Activated CD4-positive, alpha-beta memory T cell treated with anti-CD3 and anti-CD28 coated beads, Interleukin-2, amount 10 ng/mL, durations not matched to agents 7 days and 5 days (primary cell): ENCODE results near the gene RECQL. TPM values are rescaled to one million over a fixed set of nuclear protein-coding genes. Genes with fewer than 3 reads are reported as not detected.
A peak's percentile ranks its signal among the peaks of the same experiment; 100 is the strongest.
"Not testable (repeated sequence)": the region's sequence is repeated elsewhere in the genome, so short reads cannot be mapped to it uniquely, and the experiment has no call there.

ENCODE experiments used
- CTCF ChIA-PET: fragments of 350-600 bp; sonication (Branson Sonifier 250); formaldehyde crosslinking; loops from one replicate; lab custom pipeline; 2021; ENCODE audit warnings: antibody characterized with exemption, inconsistent platforms; lab: Charles Lee
- POLR2A ChIA-PET: fragments of 350-600 bp; sonication (Branson Sonifier 250); formaldehyde crosslinking; loops from one replicate; lab custom pipeline; 2021; ENCODE audit warnings: antibody characterized with exemption; lab: Charles Lee
- DNase-seq: peaks from one replicate; pipeline ENCODE4 v3.0.0-alpha.2; 2020
- H3K27ac Mint-ChIP-seq: one replicate; pipeline ENCODE4 v1.8.0; 2021; ENCODE audit warnings: mild to moderate bottlenecking, mixed read lengths
- H3K27me3 Mint-ChIP-seq: one replicate; pipeline ENCODE4 v1.8.0; 2021; ENCODE audit warnings: mixed read lengths
- H3K36me3 Mint-ChIP-seq: one replicate; pipeline ENCODE4 v1.8.0; 2021; ENCODE audit warnings: low read depth, mixed read lengths
- H3K4me1 Mint-ChIP-seq: one replicate; pipeline ENCODE4 v1.8.0; 2021; ENCODE audit warnings: mixed read lengths
- H3K4me3 Mint-ChIP-seq: one replicate; pipeline ENCODE4 v1.8.0; 2021; ENCODE audit warnings: mild to moderate bottlenecking, mixed read lengths
- H3K9me3 Mint-ChIP-seq: one replicate; pipeline ENCODE4 v1.8.0; 2021; ENCODE audit warnings: mixed read lengths
- total RNA-seq, 2 experiments: library from RNA; stranded (reverse); gene quantifications; one replicate each; pipeline ENCODE4 v1.2.3, GENCODE V29; 2021

Gene RECQL
- total RNA-seq, 2 experiments from 2014 or later, result 87.6 to 100 TPM

- no peak for DNase-seq
- CTCF ChIA-PET, result interaction anchor here (0.9 to 2.1 kb wide), 2 partner anchors 11 to 198 kb away, joined by 3 to 6 read pairs; no protein-coding TSS in a partner anchor
- Mint-ChIP-seq H3K36me3 (peaks cover 55% of the 10 kb centered on the region), H3K27me3 (no peaks in the 10 kb centered on the region), H3K4me3 (no peak overlapping the region), H3K9me3 (no peaks in the 10 kb centered on the region), H3K4me1 (peaks cover 36% of the 10 kb centered on the region), H3K27ac (no peak overlapping the region)
- POLR2A ChIA-PET, result interaction anchor here (0.9 to 7.2 kb wide), 4 partner anchors 14 to 206 kb away, joined by 7 to 57 read pairs (median 24); partner anchors contain the start of genes GOLT1B, LDHB, PYROXD1 and RECQL
Observed at GRCh38 chr12:21451529-21451928, 49.9 kb downstream of the RECQL start.

GRCh38 chr12:21444193-21445146 lies 57.0 kb downstream of the RECQL start:
- POLR2A ChIA-PET, result interaction anchor here (2.0 to 3.2 kb wide), 3 partner anchors 8 to 57 kb away, joined by 8 to 14 read pairs (median 8); partner anchors contain the start of genes GOLT1B and RECQL
- no peak overlapping the region for H3K4me3 Mint-ChIP-seq
- H3K9me3 Mint-ChIP-seq, result no peaks in the 10 kb centered on the region
- H3K36me3 Mint-ChIP-seq, result peaks cover 75% of the 10 kb centered on the region
- H3K4me1 Mint-ChIP-seq, result peaks cover 24% of the 10 kb centered on the region
- no peaks in the 10 kb centered on the region for H3K27me3 Mint-ChIP-seq
- CTCF ChIA-PET, result interaction anchor here (0.7 to 1.0 kb wide), 2 partner anchors 12 kb away, joined by 3 read pairs; no protein-coding TSS in a partner anchor
- no peak for DNase-seq
- no peak overlapping the region for H3K27ac Mint-ChIP-seq

- H3K9me3 Mint-ChIP-seq, result no peaks in the 10 kb centered on the region
- H3K27me3 Mint-ChIP-seq, result peaks cover 7% of the 10 kb centered on the region
- H3K4me1 Mint-ChIP-seq, result peaks cover 37% of the 10 kb centered on the region
- POLR2A ChIA-PET, result interaction anchor here (0.7 to 3.2 kb wide), 5 partner anchors 14 to 218 kb away, joined by 3 to 33 read pairs (median 3); partner anchors contain the start of gene LDHB
- CTCF ChIA-PET, result interaction anchor here (1.7 kb wide), 1 partner anchor 218 kb away, joined by 6 read pairs; the partner anchor contains the start of gene LDHB
- H3K27ac Mint-ChIP-seq, result no peak overlapping the region
- H3K36me3 Mint-ChIP-seq, result peaks cover 47% of the 10 kb centered on the region
- no peak for DNase-seq
- peak overlapping the region; percentile 93 for H3K4me3 Mint-ChIP-seq
Observed at GRCh38 chr12:21439347-21439746, 62.1 kb downstream of the RECQL start.

- CTCF ChIA-PET, result interaction anchor here (1.7 to 2.1 kb wide), 2 partner anchors 12 to 219 kb away, joined by 6 to 9 read pairs; partner anchors contain the start of gene LDHB
- POLR2A ChIA-PET, result interaction anchor here (0.7 to 3.2 kb wide), 14 partner anchors 8 to 607 kb away, joined by 3 to 40 read pairs (median 4); partner anchors contain the start of genes CMAS, GOLT1B, LDHB and RECQL
Observed at GRCh38 chr12:21438643-21439042, 62.8 kb downstream of the RECQL start.

GRCh38 chr12:21434699-21435098 lies 66.7 kb downstream of the RECQL start:
- Mint-ChIP-seq H3K27me3 (peaks cover 9% of the 10 kb centered on the region), H3K27ac (no peak overlapping the region), H3K4me3 (no peak overlapping the region), H3K9me3 (no peaks in the 10 kb centered on the region), H3K4me1 (peaks cover 18% of the 10 kb centered on the region), H3K36me3 (peaks cover 11% of the 10 kb centered on the region)
- ChIA-PET POLR2A (interaction anchor here (1.6 to 1.8 kb wide), 2 partner anchors 22 to 67 kb away, joined by 4 to 7 read pairs; partner anchors contain the start of genes GOLT1B and RECQL), CTCF (interaction anchor here (1.3 kb wide), 1 partner anchor 246 kb away, joined by 5 read pairs; no protein-coding TSS in a partner anchor)
- no peak for DNase-seq

More at GRCh38 chr12:21438643-21439042, 62.8 kb downstream of the RECQL start:
- peak overlapping the region; percentile 90 for H3K27ac Mint-ChIP-seq
- peaks cover 36% of the 10 kb centered on the region for H3K4me1 Mint-ChIP-seq
- DNase-seq, result no peak
- peaks cover 40% of the 10 kb centered on the region for H3K36me3 Mint-ChIP-seq
- H3K9me3 Mint-ChIP-seq, result no peaks in the 10 kb centered on the region
- peaks cover 9% of the 10 kb centered on the region for H3K27me3 Mint-ChIP-seq
- H3K4me3 Mint-ChIP-seq, result peak overlapping the region; percentile 93

- H3K27ac Mint-ChIP-seq, result no peak overlapping the region
- DNase-seq, result no peak
- peaks cover 9% of the 10 kb centered on the region for H3K27me3 Mint-ChIP-seq
- ChIA-PET POLR2A (interaction anchor here (1.8 kb wide), 1 partner anchor 23 kb away, joined by 4 read pairs; no protein-coding TSS in a partner anchor), CTCF (interaction anchor here (1.3 kb wide), 1 partner anchor 247 kb away, joined by 5 read pairs; no protein-coding TSS in a partner anchor)
- H3K4me1 Mint-ChIP-seq, result peaks cover 7% of the 10 kb centered on the region
- no peaks in the 10 kb centered on the region for H3K36me3 Mint-ChIP-seq
- no peaks in the 10 kb centered on the region for H3K9me3 Mint-ChIP-seq
- no peak overlapping the region for H3K4me3 Mint-ChIP-seq
Observed at GRCh38 chr12:21433525-21433924, 67.9 kb downstream of the RECQL start.

GRCh38 chr12:21429994-21430393 lies 71.4 kb downstream of the RECQL start:
- Mint-ChIP-seq H3K4me1 (no peaks in the 10 kb centered on the region), H3K27ac (no peak overlapping the region), H3K36me3 (no peaks in the 10 kb centered on the region), H3K9me3 (peaks cover 2% of the 10 kb centered on the region), H3K4me3 (no peak overlapping the region), H3K27me3 (peaks cover 13% of the 10 kb centered on the region)
- CTCF ChIA-PET, result no interaction called here
- POLR2A ChIA-PET, result no interaction called here
- no peak for DNase-seq

- Mint-ChIP-seq H3K4me1 (no peaks in the 10 kb centered on the region), H3K4me3 (no peak overlapping the region), H3K27ac (no peak overlapping the region), H3K9me3 (peaks cover 2% of the 10 kb centered on the region), H3K27me3 (peaks cover 7% of the 10 kb centered on the region), H3K36me3 (no peaks in the 10 kb centered on the region)
- no peak for DNase-seq
- ChIA-PET POLR2A (interaction anchor here (0.7 to 1.8 kb wide), 2 partner anchors 9 to 10 kb away, joined by 3 to 5 read pairs; no protein-coding TSS in a partner anchor), CTCF (no interaction called here)
Observed at GRCh38 chr12:21428241-21428640, 73.2 kb downstream of the RECQL start.

- CTCF ChIA-PET, DNase-seq, H3K4me1 Mint-ChIP-seq, H3K27ac Mint-ChIP-seq, H3K4me3 Mint-ChIP-seq, H3K36me3 Mint-ChIP-seq, POLR2A ChIA-PET, H3K9me3 Mint-ChIP-seq: not testable (repeated sequence)
- H3K27me3 Mint-ChIP-seq, result peaks cover 16% of the 10 kb centered on the region
Observed at GRCh38 chr12:21419009-21419699, 82.3 kb downstream of the RECQL start.

Other genes with a start within 250 kb of the RECQL start
- not detected for gene SLCO1A2, start 166.7 kb downstream of the RECQL start, total RNA-seq
- not detected for gene IAPP, start 128.7 kb downstream of the RECQL start, total RNA-seq
- gene PYROXD1, start 64.0 kb downstream of the RECQL start, total RNA-seq, result 10 to 100 TPM; 32.8 to 35.8 TPM
- 10 to 100 TPM; 44.1 to 57.5 TPM for gene GOLT1B, start 154 bp upstream of the RECQL start, total RNA-seq
- 1 to 10 TPM in 1 of 2 experiments, under 1 TPM in 1; 0.88 to 1.1 TPM for gene SPX, start 24.7 kb upstream of the RECQL start, total RNA-seq
- gene GYS2, start 103.2 kb upstream of the RECQL start, total RNA-seq, result not detected
- gene LDHB, start 156.2 kb upstream of the RECQL start, total RNA-seq, result 100 to 1,000 TPM; 955 to 985 TPM